ENCODE measurements around the gene RASA3. TPM values are rescaled to one million over a fixed set of nuclear protein-coding genes. Genes with fewer than 3 reads are reported as not detected.

The RASA3 gene
- total RNA-seq, 1 donor from 2014 or later: 9.3 TPM

DNA sequence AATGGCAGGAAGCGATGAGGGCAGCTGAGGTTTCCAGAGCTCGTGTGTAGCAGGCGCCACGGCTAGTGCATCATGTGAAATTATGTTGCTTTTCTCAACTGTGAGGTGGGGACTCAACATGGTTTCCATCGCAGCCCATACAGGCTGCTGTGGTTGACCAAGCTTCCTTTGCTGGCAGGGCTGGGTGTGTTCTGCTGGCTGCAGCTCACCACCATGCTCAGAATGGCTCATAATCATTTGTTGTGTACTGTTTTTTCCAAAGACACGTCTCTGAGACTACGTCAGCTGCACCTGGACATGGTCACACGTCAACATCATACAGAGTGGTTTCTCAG is 16.1 kb upstream of the RASA3 start:
- DNase-seq (ENCODE audit: extremely low spot score, unreplicated experiment): no peak
- TF ChIP-seq, protein P1, sequence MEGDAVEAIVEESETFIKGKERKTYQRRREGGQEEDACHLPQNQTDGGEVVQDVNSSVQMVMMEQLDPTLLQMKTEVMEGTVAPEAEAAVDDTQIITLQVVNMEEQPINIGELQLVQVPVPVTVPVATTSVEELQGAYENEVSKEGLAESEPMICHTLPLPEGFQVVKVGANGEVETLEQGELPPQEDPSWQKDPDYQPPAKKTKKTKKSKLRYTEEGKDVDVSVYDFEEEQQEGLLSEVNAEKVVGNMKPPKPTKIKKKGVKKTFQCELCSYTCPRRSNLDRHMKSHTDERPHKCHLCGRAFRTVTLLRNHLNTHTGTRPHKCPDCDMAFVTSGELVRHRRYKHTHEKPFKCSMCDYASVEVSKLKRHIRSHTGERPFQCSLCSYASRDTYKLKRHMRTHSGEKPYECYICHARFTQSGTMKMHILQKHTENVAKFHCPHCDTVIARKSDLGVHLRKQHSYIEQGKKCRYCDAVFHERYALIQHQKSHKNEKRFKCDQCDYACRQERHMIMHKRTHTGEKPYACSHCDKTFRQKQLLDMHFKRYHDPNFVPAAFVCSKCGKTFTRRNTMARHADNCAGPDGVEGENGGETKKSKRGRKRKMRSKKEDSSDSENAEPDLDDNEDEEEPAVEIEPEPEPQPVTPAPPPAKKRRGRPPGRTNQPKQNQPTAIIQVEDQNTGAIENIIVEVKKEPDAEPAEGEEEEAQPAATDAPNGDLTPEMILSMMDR (conservative IDR thresholded peaks at IDR 0.05): no peak
- no peaks in the 10 kb centered on the region for H3K36me3 Mint-ChIP-seq
- no peak overlapping the region for H3K4me3 Mint-ChIP-seq
- H3K27ac Mint-ChIP-seq: no peak overlapping the region
- H3K4me1 Mint-ChIP-seq (ENCODE audit: unreplicated experiment): peaks cover 12% of the 10 kb centered on the region
- H3K27me3 Mint-ChIP-seq: peaks cover 26% of the 10 kb centered on the region
- peaks cover under 1% of the 10 kb centered on the region for H3K9me3 Mint-ChIP-seq

DNA sequence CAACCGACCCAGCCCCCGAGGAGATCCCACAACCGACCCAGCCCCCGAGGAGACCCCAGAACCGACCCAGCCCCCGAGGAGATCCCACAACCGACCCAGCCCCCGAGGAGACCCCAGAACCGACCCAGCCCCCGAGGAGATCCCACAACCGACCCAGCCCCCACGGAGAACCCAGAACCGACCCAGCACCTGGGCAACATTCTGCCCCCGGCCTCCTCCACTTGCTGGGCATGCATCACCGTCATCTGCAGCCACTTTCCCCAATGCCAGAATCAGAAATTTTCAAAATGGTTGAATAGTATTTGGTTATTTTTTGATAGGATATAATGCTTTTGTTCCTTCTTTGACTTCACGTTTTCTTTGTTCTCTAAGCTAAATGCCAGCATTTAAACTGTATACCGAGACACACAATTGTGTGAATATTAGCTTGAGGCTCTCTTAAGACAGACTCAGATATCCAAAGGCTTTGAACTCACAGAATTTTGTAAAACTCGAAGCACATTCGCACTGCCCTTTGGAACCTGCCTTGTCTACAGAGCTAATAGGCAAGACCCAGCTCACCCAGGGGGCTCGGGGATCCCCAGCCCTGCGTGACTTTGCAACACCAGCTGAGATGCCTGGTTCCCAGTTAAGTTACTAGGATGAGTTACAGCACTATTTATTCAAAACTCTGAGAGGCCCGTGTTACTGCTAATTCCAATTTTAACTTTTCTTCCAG is 15.5 kb upstream of the RASA3 start:
- TF ChIP-seq, protein P1 (conservative IDR thresholded peaks at IDR 0.05): no peak
- Mint-ChIP-seq H3K9me3 (no peaks in the 10 kb centered on the region), H3K27ac (no peak overlapping the region), H3K36me3 (no peaks in the 10 kb centered on the region), H3K4me1 (ENCODE audit: unreplicated experiment) (peaks cover 8% of the 10 kb centered on the region), H3K4me3 (no peak overlapping the region), H3K27me3 (peaks cover 21% of the 10 kb centered on the region)
- DNase-seq (ENCODE audit: extremely low spot score, unreplicated experiment): no peak

DNA sequence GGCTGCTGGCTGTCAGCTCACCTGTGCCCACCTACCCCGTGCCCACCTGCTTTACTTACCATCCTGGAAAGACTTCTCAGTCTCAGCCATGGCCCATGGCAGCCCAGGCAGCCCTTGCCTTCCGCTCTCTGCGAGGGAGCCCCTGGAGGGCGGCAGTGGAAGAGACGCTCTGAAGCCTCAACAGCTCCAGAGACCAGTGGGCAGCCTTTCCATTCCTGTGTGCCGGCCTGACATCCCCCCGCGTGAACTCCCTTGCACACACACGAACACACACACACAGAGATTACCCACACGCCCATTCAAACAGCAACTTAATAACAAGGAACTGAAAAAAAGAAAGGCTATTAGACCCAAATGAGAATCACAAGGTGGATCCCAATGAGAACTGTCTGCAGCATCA is 14.2 kb upstream of the RASA3 start:
- Mint-ChIP-seq H3K4me3 (no peak overlapping the region), H3K27me3 (peaks cover 15% of the 10 kb centered on the region), H3K9me3 (no peaks in the 10 kb centered on the region), H3K4me1 (ENCODE audit: unreplicated experiment) (peaks cover 8% of the 10 kb centered on the region), H3K36me3 (no peaks in the 10 kb centered on the region), H3K27ac (no peak overlapping the region)
- no peak for DNase-seq (ENCODE audit: extremely low spot score, unreplicated experiment)
- TF ChIP-seq, protein P1 (conservative IDR thresholded peaks at IDR 0.05): no peak

DNA sequence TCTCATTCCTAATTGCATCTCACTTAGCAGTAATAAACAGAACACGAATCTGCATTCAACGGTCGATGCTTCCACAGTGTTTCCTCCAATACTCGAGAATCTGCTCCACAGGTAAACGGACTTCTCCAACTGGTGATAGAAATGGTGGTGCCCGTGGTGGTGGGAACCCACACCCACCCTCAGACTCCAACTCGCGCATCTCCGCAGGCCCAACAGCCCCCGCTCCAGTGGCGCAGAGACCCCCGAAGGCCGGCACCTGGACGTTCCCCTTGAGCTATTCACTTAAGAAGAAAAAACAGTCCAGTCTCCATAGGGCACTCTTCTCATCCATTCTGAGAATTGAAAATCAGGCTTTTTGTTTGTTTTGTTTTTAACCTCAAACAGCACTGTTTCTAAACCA is 13.8 kb upstream of the RASA3 start:
- peaks cover 8% of the 10 kb centered on the region for H3K4me1 Mint-ChIP-seq (ENCODE audit: unreplicated experiment)

DNA sequence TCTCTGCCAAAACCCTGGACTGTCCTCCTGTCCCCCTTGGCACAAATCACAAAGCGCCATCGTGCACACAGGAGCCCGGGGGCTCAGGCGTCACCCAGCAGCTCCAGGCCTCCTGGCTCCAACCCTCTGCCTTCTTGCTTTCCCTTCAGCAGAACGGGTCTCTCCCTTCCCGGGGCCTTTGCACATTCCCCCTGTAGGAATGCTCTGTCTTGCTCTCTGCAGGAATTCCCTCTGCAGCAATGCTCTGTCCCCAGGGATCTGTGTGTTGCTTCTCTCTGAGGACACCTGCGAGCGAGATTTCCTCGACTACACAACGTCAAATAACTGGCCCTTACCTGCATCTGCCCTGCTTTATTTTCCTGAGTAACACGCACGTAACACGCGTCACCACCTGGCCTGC is 13.3 kb upstream of the RASA3 start:
- TF ChIP-seq, protein P1 (conservative IDR thresholded peaks at IDR 0.05): no peak
- peaks cover 8% of the 10 kb centered on the region for H3K4me1 Mint-ChIP-seq (ENCODE audit: unreplicated experiment)
- H3K4me3 Mint-ChIP-seq: no peak overlapping the region

More for the DNA sequence above, 13.8 kb upstream of the RASA3 start:
- Mint-ChIP-seq H3K27me3 (peaks cover 12% of the 10 kb centered on the region), H3K27ac (no peak overlapping the region), H3K36me3 (no peaks in the 10 kb centered on the region), H3K4me3 (no peak overlapping the region), H3K9me3 (no peaks in the 10 kb centered on the region)
- TF ChIP-seq, protein P1 (conservative IDR thresholded peaks at IDR 0.05): no peak
- no peak for DNase-seq (ENCODE audit: extremely low spot score, unreplicated experiment)

More for the DNA sequence above, 13.3 kb upstream of the RASA3 start:
- H3K36me3 Mint-ChIP-seq: no peaks in the 10 kb centered on the region
- H3K27me3 Mint-ChIP-seq: peaks cover 12% of the 10 kb centered on the region
- H3K9me3 Mint-ChIP-seq: no peaks in the 10 kb centered on the region
- no peak for DNase-seq (ENCODE audit: extremely low spot score, unreplicated experiment)
- no peak overlapping the region for H3K27ac Mint-ChIP-seq
